ENCODE results near the gene COMMD8. TPM values are rescaled to one million over a fixed set of nuclear protein-coding genes. Genes with fewer than 3 reads are reported as not detected.

COMMD8 gene
- total RNA-seq, 1 experiment from 2014 or later = 19.9 TPM

DNA sequence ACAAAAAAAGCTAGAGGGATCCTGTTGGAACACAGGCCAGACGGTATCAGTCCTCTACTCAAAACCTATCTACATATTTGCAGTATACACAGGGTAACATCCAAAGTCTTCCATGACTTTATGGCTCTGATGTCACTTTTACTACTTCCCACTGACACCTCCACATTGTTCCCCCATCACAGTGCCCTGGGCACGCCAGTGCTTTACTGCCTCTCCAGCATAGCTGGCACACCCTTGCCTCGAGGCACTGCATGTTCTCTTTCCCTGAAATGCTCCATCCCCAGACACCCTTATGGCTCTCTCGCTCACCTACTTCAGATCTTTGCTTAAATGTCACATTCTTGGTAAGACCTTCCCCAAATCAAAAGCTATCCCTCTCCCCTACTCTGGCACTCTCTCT, 15.3 kb upstream of the COMMD8 start:
- BruUV-seq (replicated peaks) = no TSS peak
- Histone ChIP-seq H3K36me3 (ENCODE audit: control insufficient read depth in 1 of 2, insufficient read depth in 2 of 2, low read length in 2 of 2) (no peaks in the 10 kb centered on the region), H2AFZ (ENCODE audit: low read depth, low read length, poor library complexity, severe bottlenecking) (no peak overlapping the region), H3K9ac (ENCODE audit: low read length) (no peak overlapping the region), H3K79me2 (ENCODE audit: insufficient read depth, low read length) (no peaks in the 10 kb centered on the region), H3K9me2 (ENCODE audit: insufficient read depth) (no peaks in the 10 kb centered on the region), H3K4me3 (replicated peaks in 1 of 2; ENCODE audit: low read depth in 1 of 2, low read length in 2 of 2) (no peak overlapping the region), H3K9me3 (ENCODE audit: control insufficient read depth in 1 of 2, insufficient read depth in 1 of 2, low read depth in 1 of 2, low read length in 2 of 2) (no peaks in the 10 kb centered on the region), H3K4me1 (ENCODE audit: control insufficient read depth in 1 of 2, insufficient read depth in 2 of 2, low read length in 2 of 2) (peaks cover 0 to 2% of the 10 kb centered on the region in 2 experiments; a peak in 1 of 4 replicates), H3K27ac (ENCODE audit: low read depth, low read length) (no peak overlapping the region), H3K27me3 (ENCODE audit: insufficient read depth, low read length) (no peaks in the 10 kb centered on the region), H3K4me2 (ENCODE audit: low read length) (no peak overlapping the region), H4K20me1 (ENCODE audit: insufficient read depth) (no peaks in the 10 kb centered on the region)
- intact Hi-C loops (cut with micrococcal nuclease) = no loop called here
- no peak for ATAC-seq
- ChIA-PET RAD21 (ENCODE audit: low non-redundant PET in 1 of 2, low total read pairs in 2 of 2, uncharacterized antibody in 2 of 2, unreplicated experiment in 2 of 2) (no interaction called here), POLR2A (no interaction called here), CTCF (no interaction called here)
- DNase-seq (ENCODE audit: low read depth, low spot score) = no peak
- no peak for TF ChIP-seq POLR2AphosphoS5 (IDR thresholded peaks at IDR 0.05; ENCODE audit: low read depth, low read length)

DNA sequence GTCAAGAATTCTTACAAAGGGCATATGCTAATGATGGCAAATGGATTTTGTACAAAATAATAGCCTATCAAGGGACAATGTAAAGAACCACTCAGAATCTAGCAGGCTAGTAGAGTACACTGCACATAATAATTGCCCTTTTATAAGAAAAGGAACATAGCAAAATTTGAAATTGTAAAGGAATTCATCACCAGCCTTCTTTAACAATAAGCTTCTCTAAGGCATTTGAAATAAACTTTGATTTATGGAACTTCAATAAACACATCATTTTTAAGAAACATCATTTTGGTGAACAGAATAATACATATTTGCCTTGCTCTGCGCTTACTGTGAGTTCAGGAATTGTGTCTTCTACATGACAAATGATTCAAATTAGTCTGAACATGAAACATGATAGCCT, 11.9 kb upstream of the COMMD8 start:
- no peaks in the 10 kb centered on the region for H3K79me2 ChIP-seq (ENCODE audit: insufficient read depth, low read length)
- H3K27me3 ChIP-seq (ENCODE audit: insufficient read depth, low read length) = no peaks in the 10 kb centered on the region
- H3K9ac ChIP-seq (ENCODE audit: low read length) = no peak overlapping the region
- BruUV-seq (replicated peaks) = no TSS peak
- H3K4me1 ChIP-seq (ENCODE audit: control insufficient read depth in 1 of 2, insufficient read depth in 2 of 2, low read length in 2 of 2) = peaks cover 0 to 19% of the 10 kb centered on the region in 2 experiments; a peak in 2 of 4 replicates
- ChIA-PET CTCF (no interaction called here), RAD21 (ENCODE audit: low non-redundant PET in 1 of 2, low total read pairs in 2 of 2, uncharacterized antibody in 2 of 2, unreplicated experiment in 2 of 2) (no interaction called here), POLR2A (no interaction called here)
- H4K20me1 ChIP-seq (ENCODE audit: insufficient read depth) = no peaks in the 10 kb centered on the region
- intact Hi-C loops (cut with micrococcal nuclease) = no loop called here
- no peaks in the 10 kb centered on the region for H3K9me2 ChIP-seq (ENCODE audit: insufficient read depth)
- ATAC-seq = no peak
- H3K4me2 ChIP-seq (ENCODE audit: low read length) = no peak overlapping the region
- no peaks in the 10 kb centered on the region for H3K36me3 ChIP-seq (ENCODE audit: control insufficient read depth in 1 of 2, insufficient read depth in 2 of 2, low read length in 2 of 2)
- H3K9me3 ChIP-seq (ENCODE audit: control insufficient read depth in 1 of 2, insufficient read depth in 1 of 2, low read depth in 1 of 2, low read length in 2 of 2) = no peaks in the 10 kb centered on the region
- no peak for DNase-seq (ENCODE audit: low read depth, low spot score)
- no peak overlapping the region for H2AFZ ChIP-seq (ENCODE audit: low read depth, low read length, poor library complexity, severe bottlenecking)
- no peak overlapping the region for H3K4me3 ChIP-seq (replicated peaks in 1 of 2; ENCODE audit: low read depth in 1 of 2, low read length in 2 of 2)
- TF ChIP-seq SRF (IDR thresholded peaks at IDR 0.05; ENCODE audit: low read depth) (no peak), CBX3 (IDR thresholded peaks at IDR 0.05; ENCODE audit: low read depth) (no peak), EGR1 (IDR thresholded peaks at IDR 0.05; ENCODE audit: low read depth) (no peak), POLR2A (IDR thresholded peaks at IDR 0.05; ENCODE audit: borderline replicate concordance, extremely low read depth, insufficient read depth, insufficient read length) (no peak)
- TF ChIP-seq, protein P1, sequence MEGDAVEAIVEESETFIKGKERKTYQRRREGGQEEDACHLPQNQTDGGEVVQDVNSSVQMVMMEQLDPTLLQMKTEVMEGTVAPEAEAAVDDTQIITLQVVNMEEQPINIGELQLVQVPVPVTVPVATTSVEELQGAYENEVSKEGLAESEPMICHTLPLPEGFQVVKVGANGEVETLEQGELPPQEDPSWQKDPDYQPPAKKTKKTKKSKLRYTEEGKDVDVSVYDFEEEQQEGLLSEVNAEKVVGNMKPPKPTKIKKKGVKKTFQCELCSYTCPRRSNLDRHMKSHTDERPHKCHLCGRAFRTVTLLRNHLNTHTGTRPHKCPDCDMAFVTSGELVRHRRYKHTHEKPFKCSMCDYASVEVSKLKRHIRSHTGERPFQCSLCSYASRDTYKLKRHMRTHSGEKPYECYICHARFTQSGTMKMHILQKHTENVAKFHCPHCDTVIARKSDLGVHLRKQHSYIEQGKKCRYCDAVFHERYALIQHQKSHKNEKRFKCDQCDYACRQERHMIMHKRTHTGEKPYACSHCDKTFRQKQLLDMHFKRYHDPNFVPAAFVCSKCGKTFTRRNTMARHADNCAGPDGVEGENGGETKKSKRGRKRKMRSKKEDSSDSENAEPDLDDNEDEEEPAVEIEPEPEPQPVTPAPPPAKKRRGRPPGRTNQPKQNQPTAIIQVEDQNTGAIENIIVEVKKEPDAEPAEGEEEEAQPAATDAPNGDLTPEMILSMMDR (IDR thresholded peaks at IDR 0.05 in 2 of 3, conservative IDR thresholded peaks at IDR 0.05 in 1 of 3; ENCODE audit: borderline replicate concordance in 1 of 3, insufficient read depth in 1 of 3, low read depth in 2 of 3, low read length in 2 of 3) = no peak
- no peak overlapping the region for H3K27ac ChIP-seq (ENCODE audit: low read depth, low read length)

Data from HCT116 (cell line).